NCI-H2196 treated with DMSO at 0.1 percent for 48 hours (cell line): ENCODE data around the gene TM9SF1.

ENCODE experiments used
- DNase-seq: peaks from one replicate; lab custom pipeline; 2025; ENCODE audit not compliant: unreplicated experiment; lab: John Stamatoyannopoulos, UW

The TM9SF1 gene

GRCh38 chr14:24179294-24179960 lies 15.8 kb downstream of the TM9SF1 start:
- DNase-seq: no peak

- DNase-seq: no peak
Observed at GRCh38 chr14:24178399-24179178, 16.7 kb downstream of the TM9SF1 start.

GRCh38 chr14:24177891-24178290 lies 17.4 kb downstream of the TM9SF1 start:
- no peak for DNase-seq

- DNase-seq: no peak
Observed at GRCh38 chr14:24177041-24177825, 18.0 kb downstream of the TM9SF1 start.

GRCh38 chr14:24176599-24176998 lies 18.6 kb downstream of the TM9SF1 start:
- DNase-seq: no peak

GRCh38 chr14:24172871-24173281 lies 22.4 kb downstream of the TM9SF1 start:
- DNase-seq: no peak

- no peak for DNase-seq
Observed at GRCh38 chr14:24172261-24172860, 22.9 kb downstream of the TM9SF1 start.

- no peak for DNase-seq
Observed at GRCh38 chr14:24171422-24172260, 23.6 kb downstream of the TM9SF1 start, which contains the start of gene REC8. TSS of gene REC8 (plus strand) at chr14:24172080. CDS start at chr14:24172553, 473 bp downstream.

- no peak for DNase-seq
Observed at GRCh38 chr14:24167469-24168114, 27.6 kb downstream of the TM9SF1 start.

- DNase-seq: no peak
Observed at GRCh38 chr14:24165785-24166184, 29.5 kb downstream of the TM9SF1 start.

- DNase-seq: no peak
Observed at GRCh38 chr14:24164518-24164991, 30.7 kb downstream of the TM9SF1 start.

GRCh38 chr14:24162093-24162492 lies 33.1 kb downstream of the TM9SF1 start:
- no peak for DNase-seq

- DNase-seq: peak; percentile 92
Observed at GRCh38 chr14:24160850-24161804, 34.1 kb downstream of the TM9SF1 start, which contains the start of gene IRF9. TSS of gene IRF9 (plus strand) at chr14:24161265. CDS start at chr14:24162145, 880 bp downstream.

- DNase-seq: no peak
Observed at GRCh38 chr14:24160499-24160849, 34.8 kb downstream of the TM9SF1 start.

GRCh38 chr14:24159777-24160498 lies 35.3 kb downstream of the TM9SF1 start:
- no peak for DNase-seq

GRCh38 chr14:24157331-24157730 lies 37.9 kb downstream of the TM9SF1 start:
- no peak for DNase-seq

- DNase-seq: no peak
Observed at GRCh38 chr14:24156840-24157239, 38.4 kb downstream of the TM9SF1 start.

GRCh38 chr14:24155100-24155499 lies 40.1 kb downstream of the TM9SF1 start:
- no peak for DNase-seq
